WTC11 (cell line): ENCODE data around the gene NUP93.

ENCODE experiments used
- CREB1 ChIP-seq: sonication (generic); formaldehyde crosslinking; IDR thresholded peaks from 2 replicates; pipeline ENCODE4 v1.8.0; 2023; ENCODE audit warnings: mild to moderate bottlenecking, missing genetic modification reagents
- ETV6 ChIP-seq: sonication (generic); formaldehyde crosslinking; IDR thresholded peaks from 2 replicates; pipeline ENCODE4 v1.8.1; 2022; ENCODE audit warnings: mild to moderate bottlenecking, missing genetic modification reagents
- FOXK1 ChIP-seq: sonication (generic); formaldehyde crosslinking; IDR thresholded peaks from 2 replicates; pipeline ENCODE4 v1.8.0; 2022; ENCODE audit warnings: mild to moderate bottlenecking, moderate library complexity, missing genetic modification reagents
- IRF2 ChIP-seq: sonication (generic); formaldehyde crosslinking; IDR thresholded peaks from 2 replicates; pipeline ENCODE4 v1.8.0; 2022; ENCODE audit warnings: low read depth, missing genetic modification reagents, borderline replicate concordance
- TEAD4 ChIP-seq: sonication (generic); formaldehyde crosslinking; IDR thresholded peaks from 2 replicates; pipeline ENCODE4 v1.8.0; 2022; ENCODE audit warnings: mild to moderate bottlenecking, missing genetic modification reagents
- TF ChIP-seq, protein P1 (sequence below): fragments of 200-600 bp; IDR thresholded peaks from 2 replicates; pipeline ENCODE4 v1.8.0; 2022; ENCODE audit warnings: antibody characterized with exemption
- TF ChIP-seq, protein P2 (sequence below): sonication (generic); formaldehyde crosslinking; IDR thresholded peaks from 2 replicates; pipeline ENCODE4 v1.8.0; 2022; ENCODE audit warnings: missing genetic modification reagents
- TF ChIP-seq, protein P3 (sequence below): sonication (generic); formaldehyde crosslinking; IDR thresholded peaks from 2 replicates; pipeline ENCODE4 v1.8.1; 2023; ENCODE audit warnings: mild to moderate bottlenecking, moderate library complexity, missing genetic modification reagents

DNA sequence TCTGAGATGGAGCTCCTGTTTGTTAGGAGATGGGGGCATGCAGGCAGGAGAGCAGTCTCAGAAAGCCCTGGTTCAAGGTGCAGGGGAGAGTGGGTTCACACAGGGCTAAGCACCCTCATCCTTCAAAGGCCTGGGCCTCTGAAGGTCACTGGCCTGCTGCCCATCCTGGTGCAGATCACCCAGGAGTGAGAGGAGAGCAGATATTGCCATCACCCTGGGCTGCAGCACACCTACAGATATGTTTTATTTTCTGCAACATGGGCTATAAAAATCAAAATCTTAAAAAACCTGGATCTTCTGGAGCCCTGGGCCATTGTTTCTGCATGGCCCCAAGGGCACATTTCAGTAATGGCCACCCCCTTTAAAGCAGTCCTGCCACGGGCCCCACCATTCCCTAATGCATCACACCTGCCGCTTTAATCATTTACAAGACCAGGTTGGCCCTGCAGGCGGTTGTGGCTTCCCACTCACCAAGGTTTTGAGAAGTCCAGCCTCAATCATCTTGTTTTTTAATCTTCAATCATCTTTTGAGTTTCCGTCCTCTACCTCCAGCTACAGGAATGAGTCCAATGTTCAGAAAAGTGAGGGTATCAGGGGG, 20.4 kb upstream of the NUP93 start:
- TF ChIP-seq FOXK1 (CRISPR knock-in tag): no peak
- no peak for TF ChIP-seq CREB1
- TF ChIP-seq, protein P1, sequence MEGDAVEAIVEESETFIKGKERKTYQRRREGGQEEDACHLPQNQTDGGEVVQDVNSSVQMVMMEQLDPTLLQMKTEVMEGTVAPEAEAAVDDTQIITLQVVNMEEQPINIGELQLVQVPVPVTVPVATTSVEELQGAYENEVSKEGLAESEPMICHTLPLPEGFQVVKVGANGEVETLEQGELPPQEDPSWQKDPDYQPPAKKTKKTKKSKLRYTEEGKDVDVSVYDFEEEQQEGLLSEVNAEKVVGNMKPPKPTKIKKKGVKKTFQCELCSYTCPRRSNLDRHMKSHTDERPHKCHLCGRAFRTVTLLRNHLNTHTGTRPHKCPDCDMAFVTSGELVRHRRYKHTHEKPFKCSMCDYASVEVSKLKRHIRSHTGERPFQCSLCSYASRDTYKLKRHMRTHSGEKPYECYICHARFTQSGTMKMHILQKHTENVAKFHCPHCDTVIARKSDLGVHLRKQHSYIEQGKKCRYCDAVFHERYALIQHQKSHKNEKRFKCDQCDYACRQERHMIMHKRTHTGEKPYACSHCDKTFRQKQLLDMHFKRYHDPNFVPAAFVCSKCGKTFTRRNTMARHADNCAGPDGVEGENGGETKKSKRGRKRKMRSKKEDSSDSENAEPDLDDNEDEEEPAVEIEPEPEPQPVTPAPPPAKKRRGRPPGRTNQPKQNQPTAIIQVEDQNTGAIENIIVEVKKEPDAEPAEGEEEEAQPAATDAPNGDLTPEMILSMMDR: no peak
- TF ChIP-seq, protein P2, sequence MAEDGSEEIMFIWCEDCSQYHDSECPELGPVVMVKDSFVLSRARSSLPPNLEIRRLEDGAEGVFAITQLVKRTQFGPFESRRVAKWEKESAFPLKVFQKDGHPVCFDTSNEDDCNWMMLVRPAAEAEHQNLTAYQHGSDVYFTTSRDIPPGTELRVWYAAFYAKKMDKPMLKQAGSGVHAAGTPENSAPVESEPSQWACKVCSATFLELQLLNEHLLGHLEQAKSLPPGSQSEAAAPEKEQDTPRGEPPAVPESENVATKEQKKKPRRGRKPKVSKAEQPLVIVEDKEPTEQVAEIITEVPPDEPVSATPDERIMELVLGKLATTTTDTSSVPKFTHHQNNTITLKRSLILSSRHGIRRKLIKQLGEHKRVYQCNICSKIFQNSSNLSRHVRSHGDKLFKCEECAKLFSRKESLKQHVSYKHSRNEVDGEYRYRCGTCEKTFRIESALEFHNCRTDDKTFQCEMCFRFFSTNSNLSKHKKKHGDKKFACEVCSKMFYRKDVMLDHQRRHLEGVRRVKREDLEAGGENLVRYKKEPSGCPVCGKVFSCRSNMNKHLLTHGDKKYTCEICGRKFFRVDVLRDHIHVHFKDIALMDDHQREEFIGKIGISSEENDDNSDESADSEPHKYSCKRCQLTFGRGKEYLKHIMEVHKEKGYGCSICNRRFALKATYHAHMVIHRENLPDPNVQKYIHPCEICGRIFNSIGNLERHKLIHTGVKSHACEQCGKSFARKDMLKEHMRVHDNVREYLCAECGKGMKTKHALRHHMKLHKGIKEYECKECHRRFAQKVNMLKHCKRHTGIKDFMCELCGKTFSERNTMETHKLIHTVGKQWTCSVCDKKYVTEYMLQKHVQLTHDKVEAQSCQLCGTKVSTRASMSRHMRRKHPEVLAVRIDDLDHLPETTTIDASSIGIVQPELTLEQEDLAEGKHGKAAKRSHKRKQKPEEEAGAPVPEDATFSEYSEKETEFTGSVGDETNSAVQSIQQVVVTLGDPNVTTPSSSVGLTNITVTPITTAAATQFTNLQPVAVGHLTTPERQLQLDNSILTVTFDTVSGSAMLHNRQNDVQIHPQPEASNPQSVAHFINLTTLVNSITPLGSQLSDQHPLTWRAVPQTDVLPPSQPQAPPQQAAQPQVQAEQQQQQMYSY: no peak
- TF ChIP-seq, protein P3, sequence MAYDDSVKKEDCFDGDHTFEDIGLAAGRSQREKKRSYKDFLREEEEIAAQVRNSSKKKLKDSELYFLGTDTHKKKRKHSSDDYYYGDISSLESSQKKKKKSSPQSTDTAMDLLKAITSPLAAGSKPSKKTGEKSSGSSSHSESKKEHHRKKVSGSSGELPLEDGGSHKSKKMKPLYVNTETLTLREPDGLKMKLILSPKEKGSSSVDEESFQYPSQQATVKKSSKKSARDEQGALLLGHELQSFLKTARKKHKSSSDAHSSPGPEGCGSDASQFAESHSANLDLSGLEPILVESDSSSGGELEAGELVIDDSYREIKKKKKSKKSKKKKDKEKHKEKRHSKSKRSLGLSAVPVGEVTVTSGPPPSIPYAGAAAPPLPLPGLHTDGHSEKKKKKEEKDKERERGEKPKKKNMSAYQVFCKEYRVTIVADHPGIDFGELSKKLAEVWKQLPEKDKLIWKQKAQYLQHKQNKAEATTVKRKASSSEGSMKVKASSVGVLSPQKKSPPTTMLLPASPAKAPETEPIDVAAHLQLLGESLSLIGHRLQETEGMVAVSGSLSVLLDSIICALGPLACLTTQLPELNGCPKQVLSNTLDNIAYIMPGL: no peak
- TF ChIP-seq ETV6: no peak
- no peak for TF ChIP-seq TEAD4
- no peak for TF ChIP-seq IRF2
